ENCODE results near the gene LRRC66.

Gene LRRC66

DNA sequence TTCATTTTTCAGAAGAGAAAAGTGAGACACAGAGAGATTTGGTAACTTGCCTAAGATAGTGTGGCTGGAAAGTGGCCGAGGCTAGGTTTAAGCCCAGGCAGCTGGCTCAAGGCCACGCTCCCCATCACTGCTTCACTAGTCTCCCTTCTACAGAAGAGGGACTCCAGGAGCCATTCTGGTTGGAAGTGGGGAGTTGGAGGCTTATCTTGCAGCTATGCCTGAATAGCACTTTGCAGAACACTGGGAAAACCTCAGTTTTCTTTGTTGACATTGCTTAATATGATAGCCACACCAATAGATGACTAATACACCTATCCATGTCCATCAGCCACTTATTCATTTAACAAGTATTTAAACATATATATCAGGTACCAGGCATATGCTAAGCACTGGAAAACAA lies 18.5 kb downstream of the LRRC66 start:
- peak; percentile 10 for DNase-seq (ENCODE audit: low read depth)
- TF ChIP-seq, protein P1, sequence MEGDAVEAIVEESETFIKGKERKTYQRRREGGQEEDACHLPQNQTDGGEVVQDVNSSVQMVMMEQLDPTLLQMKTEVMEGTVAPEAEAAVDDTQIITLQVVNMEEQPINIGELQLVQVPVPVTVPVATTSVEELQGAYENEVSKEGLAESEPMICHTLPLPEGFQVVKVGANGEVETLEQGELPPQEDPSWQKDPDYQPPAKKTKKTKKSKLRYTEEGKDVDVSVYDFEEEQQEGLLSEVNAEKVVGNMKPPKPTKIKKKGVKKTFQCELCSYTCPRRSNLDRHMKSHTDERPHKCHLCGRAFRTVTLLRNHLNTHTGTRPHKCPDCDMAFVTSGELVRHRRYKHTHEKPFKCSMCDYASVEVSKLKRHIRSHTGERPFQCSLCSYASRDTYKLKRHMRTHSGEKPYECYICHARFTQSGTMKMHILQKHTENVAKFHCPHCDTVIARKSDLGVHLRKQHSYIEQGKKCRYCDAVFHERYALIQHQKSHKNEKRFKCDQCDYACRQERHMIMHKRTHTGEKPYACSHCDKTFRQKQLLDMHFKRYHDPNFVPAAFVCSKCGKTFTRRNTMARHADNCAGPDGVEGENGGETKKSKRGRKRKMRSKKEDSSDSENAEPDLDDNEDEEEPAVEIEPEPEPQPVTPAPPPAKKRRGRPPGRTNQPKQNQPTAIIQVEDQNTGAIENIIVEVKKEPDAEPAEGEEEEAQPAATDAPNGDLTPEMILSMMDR (IDR thresholded peaks at IDR 0.05; ENCODE audit: low read length, missing control alignments) = no peak
- no peak overlapping the region for H3K4me3 ChIP-seq (replicated peaks; ENCODE audit: low read depth, low read length)

DNA sequence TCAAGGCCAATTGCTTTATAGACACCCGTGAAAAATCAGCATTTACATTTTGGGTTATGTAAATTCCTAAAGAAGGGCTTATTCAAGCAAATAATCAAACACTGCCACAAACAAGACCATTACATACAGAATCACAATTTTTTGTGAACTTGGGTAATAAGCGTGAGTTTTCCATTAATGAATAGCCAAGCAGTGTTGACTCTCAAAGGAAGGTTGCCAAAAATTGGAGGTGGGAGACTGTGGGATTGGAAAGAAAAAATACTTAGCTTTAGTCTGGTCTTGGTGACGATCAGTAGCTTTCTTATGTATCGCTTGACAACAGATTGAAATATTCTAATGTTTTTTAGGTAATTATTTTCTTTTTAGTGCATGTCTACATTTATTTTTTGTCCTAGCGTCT lies 20.9 kb downstream of the LRRC66 start:
- TF ChIP-seq, protein P1 (IDR thresholded peaks at IDR 0.05; ENCODE audit: low read length, missing control alignments) = no peak
- no peak overlapping the region for H3K4me3 ChIP-seq (replicated peaks; ENCODE audit: low read depth, low read length)
- DNase-seq (ENCODE audit: low read depth) = no peak

DNA sequence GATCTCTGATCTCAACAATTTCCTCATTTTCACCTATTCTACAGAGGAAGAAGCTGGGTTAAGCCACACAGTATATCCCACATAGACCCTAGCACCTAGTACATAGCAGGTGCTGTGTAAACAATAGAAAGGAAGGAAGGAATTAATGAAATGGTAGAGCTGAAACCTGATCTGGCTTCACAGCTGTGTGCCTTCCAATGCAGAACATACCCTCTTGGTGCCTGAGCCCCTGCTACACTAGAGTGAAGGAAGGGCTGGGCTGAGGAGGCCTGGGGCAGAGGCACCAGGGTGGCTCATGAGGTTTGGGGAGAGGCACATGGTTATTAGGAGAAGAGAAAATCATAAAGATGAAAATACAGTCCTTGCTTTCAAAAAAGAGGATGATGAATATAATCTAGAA lies 21.3 kb downstream of the LRRC66 start:
- no peak overlapping the region for H3K4me3 ChIP-seq (replicated peaks; ENCODE audit: low read depth, low read length)
- DNase-seq (ENCODE audit: low read depth) = no peak
- TF ChIP-seq, protein P1 (IDR thresholded peaks at IDR 0.05; ENCODE audit: low read length, missing control alignments) = no peak

DNA sequence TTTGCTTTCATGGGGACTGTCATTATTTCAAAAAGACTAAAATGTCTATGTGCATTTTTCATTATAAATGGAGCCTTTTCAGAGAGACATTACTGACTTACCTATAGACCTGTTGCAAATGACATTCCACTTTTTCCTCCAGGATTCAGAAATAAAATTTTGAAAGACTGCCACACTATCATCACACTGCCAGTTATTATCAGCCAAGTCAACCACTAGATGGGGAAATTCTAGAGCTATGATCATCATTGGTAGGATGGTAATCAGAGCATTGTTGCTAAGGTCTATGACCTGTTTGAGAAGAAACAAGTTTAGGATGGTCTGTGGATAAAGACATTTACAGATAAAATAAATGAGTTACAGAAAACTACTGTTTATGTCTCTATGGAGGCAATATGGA lies 22.5 kb downstream of the LRRC66 start:
- H3K4me3 ChIP-seq (replicated peaks; ENCODE audit: low read depth, low read length) = no peak overlapping the region
- TF ChIP-seq, protein P1 (IDR thresholded peaks at IDR 0.05; ENCODE audit: low read length, missing control alignments) = no peak
- DNase-seq (ENCODE audit: low read depth) = no peak

DNA sequence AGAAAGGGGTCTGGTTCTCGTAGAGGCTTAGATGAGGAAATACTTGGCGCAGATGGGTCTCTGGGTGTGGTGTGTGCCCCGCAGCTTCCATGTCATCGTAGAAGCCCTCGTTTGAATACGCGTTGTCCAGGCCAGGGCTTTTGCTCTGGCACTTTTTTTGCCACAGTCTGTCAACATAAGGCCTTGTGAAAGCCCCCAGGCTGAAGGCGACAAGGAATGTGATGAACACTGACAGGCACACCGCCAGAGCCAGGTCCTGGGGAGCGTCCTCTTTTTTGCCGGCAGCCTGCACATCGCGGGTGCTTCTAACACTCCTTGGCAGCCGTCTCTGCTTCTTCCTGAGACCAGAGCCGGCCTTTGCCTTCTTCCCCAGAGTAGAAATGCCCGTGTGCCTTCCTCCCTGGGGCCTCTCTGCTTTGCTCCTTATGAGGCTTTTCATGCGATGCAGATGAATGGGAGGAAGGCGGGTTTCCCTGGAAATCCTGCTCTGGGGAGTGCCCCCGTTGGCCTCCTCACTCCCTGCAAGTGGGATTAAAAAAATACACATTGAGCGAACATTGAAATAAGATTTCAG lies 24.4 kb downstream of the LRRC66 start:
- DNase-seq (ENCODE audit: low read depth) = no peak
- no peak overlapping the region for H3K4me3 ChIP-seq (replicated peaks; ENCODE audit: low read depth, low read length)
- TF ChIP-seq, protein P1 (IDR thresholded peaks at IDR 0.05; ENCODE audit: low read length, missing control alignments) = no peak

DNA sequence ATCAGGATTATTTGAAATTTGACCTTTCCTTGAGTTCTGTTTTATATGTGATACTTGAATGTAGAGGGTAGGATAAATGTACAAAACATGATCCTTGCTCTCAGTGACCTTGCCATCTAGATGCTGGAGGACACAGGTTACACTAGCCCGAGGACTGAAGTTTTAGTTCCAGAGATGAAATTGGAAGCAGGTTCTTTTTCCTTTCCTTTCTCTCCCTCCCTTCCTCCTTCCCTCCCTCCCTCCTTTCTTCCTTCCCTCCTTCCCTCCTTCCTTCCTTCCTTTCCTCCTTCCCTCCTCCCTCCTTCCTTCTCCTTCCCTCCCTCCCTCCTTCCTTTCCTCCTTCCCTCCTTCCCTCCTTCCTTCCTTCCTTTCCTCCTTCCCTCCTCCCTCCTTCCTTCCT lies 54.3 kb downstream of the LRRC66 start:
- H3K4me3 ChIP-seq (replicated peaks; ENCODE audit: low read depth, low read length) = no peak overlapping the region
- TF ChIP-seq, protein P1 (IDR thresholded peaks at IDR 0.05; ENCODE audit: low read length, missing control alignments) = no peak

DNA sequence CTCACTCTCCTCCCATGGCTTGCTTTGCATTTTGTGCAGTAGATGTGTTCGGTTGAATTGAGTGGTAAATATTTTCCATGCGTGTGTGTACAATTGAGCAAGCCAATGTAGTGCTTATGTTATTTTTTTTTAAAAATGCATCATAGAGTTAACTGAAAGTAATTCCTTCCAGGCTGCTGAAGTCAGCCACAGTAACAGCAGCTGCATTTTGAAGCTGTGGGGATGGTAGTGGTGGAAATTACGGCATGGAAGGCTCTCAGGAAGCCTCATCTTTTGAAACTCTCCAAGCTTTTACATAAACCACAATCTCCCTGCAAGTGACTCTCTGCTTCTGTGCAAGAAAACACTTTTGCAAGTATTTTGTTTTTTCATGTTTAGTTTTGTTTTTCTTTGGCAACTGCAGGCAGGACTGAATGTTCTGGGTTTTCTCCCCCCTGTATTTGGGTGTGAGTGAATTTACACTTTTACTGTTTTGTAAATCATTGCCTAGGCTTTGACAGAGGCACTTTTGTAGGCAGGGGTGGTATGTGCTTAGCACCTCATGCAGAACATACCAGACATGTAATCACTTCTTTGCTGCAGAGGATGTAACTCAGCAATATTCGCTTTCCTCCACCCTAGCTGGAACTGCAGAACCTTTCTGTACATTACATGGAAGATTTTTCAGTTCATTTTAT lies 56.2 kb downstream of the LRRC66 start:
- TF ChIP-seq, protein P1 (IDR thresholded peaks at IDR 0.05; ENCODE audit: low read length, missing control alignments) = no peak
- H3K4me3 ChIP-seq (replicated peaks; ENCODE audit: low read depth, low read length) = no peak overlapping the region
- no peak for DNase-seq (ENCODE audit: low read depth)

More for the DNA sequence above, 54.3 kb downstream of the LRRC66 start:
- DNase-seq (ENCODE audit: low read depth) = no peak
